WTC11 (cell line): ENCODE data around the gene TMEM200C. TPM values are rescaled to one million over a fixed set of nuclear protein-coding genes. Genes with fewer than 3 reads are reported as not detected.

Experiments
- ATAC-seq: fragments of 200-7000 bp; cut with Tn5 transposase; 2 replicates; pipeline ENCODE4 v1.10.0; 2021; ENCODE audit warnings: mild to moderate bottlenecking, moderate library complexity
- CTCF ChIA-PET: fragments of 300-600 bp; sonication (Branson Sonifier 250); formaldehyde crosslinking; loops from one replicate; lab custom pipeline; 2021; ENCODE audit warnings: antibody characterized with exemption; lab: Charles Lee
- POLR2A ChIA-PET: fragments of 350-600 bp; sonication (Branson Sonifier 250); formaldehyde crosslinking; loops from one replicate; lab custom pipeline; 2021; ENCODE audit warnings: antibody characterized with exemption; lab: Charles Lee
- DNase-seq: peaks from one replicate; pipeline ENCODE4 v3.0.0; 2021; ENCODE audit warnings: low spot score
- H3K27ac Mint-ChIP-seq: 2 replicates; pipeline ENCODE4 v1.8.0; 2021; ENCODE audit warnings: mixed read lengths
- H3K27me3 Mint-ChIP-seq: 2 replicates; pipeline ENCODE4 v1.8.0; 2021; ENCODE audit warnings: low read depth, mild to moderate bottlenecking, moderate library complexity, mixed read lengths
- H3K36me3 Mint-ChIP-seq: 2 replicates; pipeline ENCODE4 v1.8.0; 2021; ENCODE audit warnings: mixed read lengths
- H3K4me1 Mint-ChIP-seq: 2 replicates; pipeline ENCODE4 v1.8.0; 2022; ENCODE audit warnings: mixed read lengths
- H3K4me3 Mint-ChIP-seq: 2 replicates; pipeline ENCODE4 v1.8.0; 2021; ENCODE audit warnings: mild to moderate bottlenecking, moderate library complexity, mixed read lengths
- H3K9me3 Mint-ChIP-seq: 2 replicates; pipeline ENCODE4 v1.8.0; 2021; ENCODE audit warnings: mixed read lengths
- CBFB ChIP-seq: sonication (generic); formaldehyde crosslinking; IDR thresholded peaks from 2 replicates; pipeline ENCODE4 v1.8.1; 2022; ENCODE audit warnings: mild to moderate bottlenecking, low read depth, missing genetic modification reagents
- ELF4 ChIP-seq: sonication (generic); formaldehyde crosslinking; IDR thresholded peaks from 2 replicates; pipeline ENCODE4 v1.8.1; 2022; ENCODE audit warnings: low read depth, mild to moderate bottlenecking, moderate library complexity, missing genetic modification reagents
- ETV6 ChIP-seq: sonication (generic); formaldehyde crosslinking; IDR thresholded peaks from 2 replicates; pipeline ENCODE4 v1.8.1; 2022; ENCODE audit warnings: mild to moderate bottlenecking, missing genetic modification reagents
- FOXJ3 ChIP-seq: sonication (generic); formaldehyde crosslinking; IDR thresholded peaks from 2 replicates; pipeline ENCODE4 v1.9.0; 2021; ENCODE audit warnings: missing genetic modification reagents, mild to moderate bottlenecking, borderline replicate concordance
- GRHL2 ChIP-seq: fragments of 250-450 bp; sonication (Bioruptor Pico); IDR thresholded peaks from 2 replicates; pipeline ENCODE4 v1.8.0; 2022; ENCODE audit warnings: mild to moderate bottlenecking, moderate library complexity; ENCODE audit not compliant: insufficient replicate concordance, severe bottlenecking
- NR1H2 ChIP-seq: sonication (generic); formaldehyde crosslinking; IDR thresholded peaks from 2 replicates; pipeline ENCODE4 v1.9.0; 2021; ENCODE audit warnings: mild to moderate bottlenecking, moderate library complexity, missing genetic modification reagents
- SP1 ChIP-seq: sonication (generic); formaldehyde crosslinking; conservative IDR thresholded peaks from 2 replicates; pipeline ENCODE4 v1.8.1; 2022; ENCODE audit warnings: missing genetic modification reagents
- TEAD4 ChIP-seq: sonication (generic); formaldehyde crosslinking; IDR thresholded peaks from 2 replicates; pipeline ENCODE4 v1.8.0; 2022; ENCODE audit warnings: mild to moderate bottlenecking, missing genetic modification reagents
- total RNA-seq: library from RNA; stranded (reverse); gene quantifications from 3 replicates; pipeline ENCODE4 v1.2.3, GENCODE V29; 2021
- TF ChIP-seq, protein P1 (sequence below): sonication (generic); formaldehyde crosslinking; IDR thresholded peaks from 2 replicates; pipeline ENCODE4 v1.8.0; 2022; ENCODE audit warnings: mild to moderate bottlenecking, missing genetic modification reagents
- TF ChIP-seq, protein P2 (sequence below): fragments of 250-450 bp; sonication (Bioruptor Pico); IDR thresholded peaks from 2 replicates; pipeline ENCODE4 v1.9.0; 2021; ENCODE audit warnings: moderate library complexity, mild to moderate bottlenecking, inconsistent platforms, borderline replicate concordance
- TF ChIP-seq, protein P3 (sequence below): fragments of 250-450 bp; sonication (Bioruptor Pico); IDR thresholded peaks from 2 replicates; pipeline ENCODE4 v1.8.0; 2021; ENCODE audit warnings: mild to moderate bottlenecking
- TF ChIP-seq, protein P4 (sequence below): sonication (generic); formaldehyde crosslinking; IDR thresholded peaks from 2 replicates; pipeline ENCODE4 v1.8.0; 2022; ENCODE audit warnings: mild to moderate bottlenecking, missing genetic modification reagents
- TF ChIP-seq, protein P5 (sequence below): fragments of 250-450 bp; sonication (Bioruptor Pico); conservative IDR thresholded peaks from 2 replicates; pipeline ENCODE4 v1.9.0; 2021; ENCODE audit warnings: mild to moderate bottlenecking
- TF ChIP-seq, protein P6 (sequence below): sonication (generic); formaldehyde crosslinking; IDR thresholded peaks from 2 replicates; pipeline ENCODE4 v1.8.0; 2023; ENCODE audit warnings: missing genetic modification reagents, mild to moderate bottlenecking, borderline replicate concordance
- TF ChIP-seq, protein P7 (sequence below): fragments of 250-450 bp; sonication (Bioruptor Pico); IDR thresholded peaks from 2 replicates; pipeline ENCODE4 v1.9.0; 2021; ENCODE audit warnings: mild to moderate bottlenecking, borderline replicate concordance
- TF ChIP-seq, protein P8 (sequence below): fragments of 200-600 bp; IDR thresholded peaks from 2 replicates; pipeline ENCODE4 v1.8.0; 2022; ENCODE audit warnings: antibody characterized with exemption

Gene TMEM200C
- total RNA-seq, 1 experiment from 2014 or later, result 6.1 TPM

DNA sequence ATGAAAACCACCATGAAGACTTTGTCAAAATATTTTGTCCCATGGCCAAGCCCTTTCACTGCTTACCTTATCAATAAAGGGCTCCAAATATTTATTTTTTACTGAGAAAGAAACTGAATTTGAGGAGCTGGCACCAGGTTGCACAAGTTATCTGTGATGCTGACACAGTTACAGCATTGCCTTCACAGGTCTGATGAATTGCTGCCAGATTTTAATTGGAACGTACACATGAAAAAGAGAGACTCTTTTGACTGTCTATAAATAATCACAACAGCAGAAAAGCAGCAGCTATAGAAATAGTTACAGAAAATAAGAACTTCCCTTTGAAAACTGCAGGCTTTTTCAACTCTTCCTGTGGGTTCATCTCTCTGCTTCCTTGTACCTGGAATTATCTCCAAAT is 23.9 kb downstream of the TMEM200C start (continued):
- TF ChIP-seq, protein P1, sequence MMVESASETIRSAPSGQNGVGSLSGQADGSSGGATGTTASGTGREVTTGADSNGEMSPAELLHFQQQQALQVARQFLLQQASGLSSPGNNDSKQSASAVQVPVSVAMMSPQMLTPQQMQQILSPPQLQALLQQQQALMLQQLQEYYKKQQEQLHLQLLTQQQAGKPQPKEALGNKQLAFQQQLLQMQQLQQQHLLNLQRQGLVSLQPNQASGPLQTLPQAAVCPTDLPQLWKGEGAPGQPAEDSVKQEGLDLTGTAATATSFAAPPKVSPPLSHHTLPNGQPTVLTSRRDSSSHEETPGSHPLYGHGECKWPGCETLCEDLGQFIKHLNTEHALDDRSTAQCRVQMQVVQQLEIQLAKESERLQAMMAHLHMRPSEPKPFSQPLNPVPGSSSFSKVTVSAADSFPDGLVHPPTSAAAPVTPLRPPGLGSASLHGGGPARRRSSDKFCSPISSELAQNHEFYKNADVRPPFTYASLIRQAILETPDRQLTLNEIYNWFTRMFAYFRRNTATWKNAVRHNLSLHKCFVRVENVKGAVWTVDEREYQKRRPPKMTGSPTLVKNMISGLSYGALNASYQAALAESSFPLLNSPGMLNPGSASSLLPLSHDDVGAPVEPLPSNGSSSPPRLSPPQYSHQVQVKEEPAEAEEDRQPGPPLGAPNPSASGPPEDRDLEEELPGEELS, result no peak

DNA sequence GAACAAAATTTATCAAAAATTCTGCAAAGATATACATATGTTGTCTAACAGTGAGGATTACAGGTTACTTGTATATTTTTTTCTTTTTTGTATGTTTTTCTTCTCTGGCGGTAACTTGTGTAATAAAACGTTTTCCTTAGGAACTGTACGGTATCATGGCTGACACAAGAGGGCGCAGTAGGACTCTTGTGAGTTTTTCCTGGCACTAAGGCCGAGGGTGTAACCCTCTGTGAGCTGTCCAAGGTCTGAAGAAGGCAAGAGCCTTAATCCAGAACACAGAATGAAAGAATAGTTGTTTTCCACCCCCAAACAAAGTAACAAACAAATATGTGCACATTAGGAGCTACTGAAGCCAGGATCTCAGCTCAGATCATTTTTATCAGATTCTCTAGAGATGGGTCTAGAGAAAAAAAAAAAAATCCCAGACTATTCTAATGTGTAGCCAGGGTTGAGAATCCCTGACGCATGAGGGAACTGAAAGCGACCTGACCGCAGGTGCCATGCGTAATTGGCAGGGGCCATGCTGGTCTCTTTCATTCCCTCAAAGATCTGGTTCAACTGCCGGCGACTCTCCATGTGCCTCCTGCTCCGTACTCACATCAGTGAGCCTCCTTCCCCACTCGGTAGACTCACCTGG is 27.0 kb downstream of the TMEM200C start:
- ChIA-PET POLR2A (no interaction called here), CTCF (interaction anchor here (0.5 to 1.9 kb wide), 19 partner anchors 21 to 653 kb away, joined by 3 to 8 read pairs (median 3); no protein-coding TSS in a partner anchor)
- Mint-ChIP-seq H3K9me3 (peaks cover 10% of the 10 kb centered on the region), H3K27ac (no peak overlapping the region), H3K4me3 (no peak overlapping the region), H3K36me3 (peaks cover 2% of the 10 kb centered on the region), H3K4me1 (no peaks in the 10 kb centered on the region), H3K27me3 (no peaks in the 10 kb centered on the region; the same call in none of the 2 replicates)
- ATAC-seq, result peak; percentile 94
- peak; percentile 79 for DNase-seq
- TF ChIP-seq SP1 (CRISPR knock-in tag) (no peak), GRHL2 (no peak), ELF4 (CRISPR knock-in tag) (no peak), TEAD4 (0 out of 2 replicates have a peak, but pooled peaks have one; percentile 21), NR1H2 (CRISPR knock-in tag) (no peak), ETV6 (CRISPR knock-in tag) (0 out of 2 replicates have a peak, but pooled peaks have one; percentile 44), FOXJ3 (CRISPR knock-in tag) (no peak), CBFB (CRISPR knock-in tag) (no peak)
- TF ChIP-seq, protein P2, sequence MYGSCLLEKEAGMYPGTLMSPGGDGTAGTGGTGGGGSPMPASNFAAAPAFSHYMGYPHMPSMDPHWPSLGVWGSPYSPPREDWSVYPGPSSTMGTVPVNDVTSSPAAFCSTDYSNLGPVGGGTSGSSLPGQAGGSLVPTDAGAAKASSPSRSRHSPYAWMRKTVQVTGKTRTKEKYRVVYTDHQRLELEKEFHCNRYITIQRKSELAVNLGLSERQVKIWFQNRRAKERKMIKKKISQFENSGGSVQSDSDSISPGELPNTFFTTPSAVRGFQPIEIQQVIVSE, result no peak
- TF ChIP-seq, protein P3, sequence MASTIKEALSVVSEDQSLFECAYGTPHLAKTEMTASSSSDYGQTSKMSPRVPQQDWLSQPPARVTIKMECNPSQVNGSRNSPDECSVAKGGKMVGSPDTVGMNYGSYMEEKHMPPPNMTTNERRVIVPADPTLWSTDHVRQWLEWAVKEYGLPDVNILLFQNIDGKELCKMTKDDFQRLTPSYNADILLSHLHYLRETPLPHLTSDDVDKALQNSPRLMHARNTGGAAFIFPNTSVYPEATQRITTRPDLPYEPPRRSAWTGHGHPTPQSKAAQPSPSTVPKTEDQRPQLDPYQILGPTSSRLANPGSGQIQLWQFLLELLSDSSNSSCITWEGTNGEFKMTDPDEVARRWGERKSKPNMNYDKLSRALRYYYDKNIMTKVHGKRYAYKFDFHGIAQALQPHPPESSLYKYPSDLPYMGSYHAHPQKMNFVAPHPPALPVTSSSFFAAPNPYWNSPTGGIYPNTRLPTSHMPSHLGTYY (CRISPR knock-in tag), result no peak
- TF ChIP-seq, protein P4, sequence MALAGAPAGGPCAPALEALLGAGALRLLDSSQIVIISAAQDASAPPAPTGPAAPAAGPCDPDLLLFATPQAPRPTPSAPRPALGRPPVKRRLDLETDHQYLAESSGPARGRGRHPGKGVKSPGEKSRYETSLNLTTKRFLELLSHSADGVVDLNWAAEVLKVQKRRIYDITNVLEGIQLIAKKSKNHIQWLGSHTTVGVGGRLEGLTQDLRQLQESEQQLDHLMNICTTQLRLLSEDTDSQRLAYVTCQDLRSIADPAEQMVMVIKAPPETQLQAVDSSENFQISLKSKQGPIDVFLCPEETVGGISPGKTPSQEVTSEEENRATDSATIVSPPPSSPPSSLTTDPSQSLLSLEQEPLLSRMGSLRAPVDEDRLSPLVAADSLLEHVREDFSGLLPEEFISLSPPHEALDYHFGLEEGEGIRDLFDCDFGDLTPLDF (CRISPR knock-in tag), result no peak
- TF ChIP-seq, protein P5, sequence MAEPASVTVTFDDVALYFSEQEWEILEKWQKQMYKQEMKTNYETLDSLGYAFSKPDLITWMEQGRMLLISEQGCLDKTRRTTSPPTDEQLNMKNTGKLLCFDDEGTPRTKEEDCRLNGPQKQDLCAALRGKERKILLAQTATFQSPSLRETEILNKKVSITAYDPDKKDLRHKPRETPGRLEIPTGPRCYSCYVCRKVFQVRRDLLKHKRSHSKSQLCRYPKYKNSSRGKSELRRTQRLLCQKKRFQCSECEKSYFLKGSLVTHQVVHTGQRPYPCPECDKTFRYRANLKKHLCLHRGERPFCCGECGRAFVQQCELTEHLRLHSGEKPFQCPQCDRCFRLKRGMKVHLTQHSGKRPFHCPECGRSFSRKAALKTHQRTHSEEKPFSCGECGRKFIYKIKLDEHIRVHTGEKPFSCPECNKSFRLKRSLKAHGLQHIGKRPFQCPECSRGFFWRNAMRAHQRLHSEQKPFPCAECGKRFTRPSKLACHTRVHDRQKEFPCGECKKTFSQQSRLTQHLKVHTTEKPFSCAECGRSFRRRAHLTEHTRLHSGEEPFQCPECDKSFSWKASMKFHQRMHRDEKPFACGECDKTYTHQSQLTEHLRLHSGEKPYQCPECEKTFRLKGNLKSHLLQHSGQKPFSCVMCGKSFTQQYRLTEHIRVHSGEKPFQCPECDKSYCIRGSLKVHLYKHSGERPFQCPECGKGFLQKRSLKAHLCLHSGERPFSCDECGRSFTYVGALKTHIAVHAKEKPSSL (CRISPR knock-in tag), result no peak
- TF ChIP-seq, protein P6, sequence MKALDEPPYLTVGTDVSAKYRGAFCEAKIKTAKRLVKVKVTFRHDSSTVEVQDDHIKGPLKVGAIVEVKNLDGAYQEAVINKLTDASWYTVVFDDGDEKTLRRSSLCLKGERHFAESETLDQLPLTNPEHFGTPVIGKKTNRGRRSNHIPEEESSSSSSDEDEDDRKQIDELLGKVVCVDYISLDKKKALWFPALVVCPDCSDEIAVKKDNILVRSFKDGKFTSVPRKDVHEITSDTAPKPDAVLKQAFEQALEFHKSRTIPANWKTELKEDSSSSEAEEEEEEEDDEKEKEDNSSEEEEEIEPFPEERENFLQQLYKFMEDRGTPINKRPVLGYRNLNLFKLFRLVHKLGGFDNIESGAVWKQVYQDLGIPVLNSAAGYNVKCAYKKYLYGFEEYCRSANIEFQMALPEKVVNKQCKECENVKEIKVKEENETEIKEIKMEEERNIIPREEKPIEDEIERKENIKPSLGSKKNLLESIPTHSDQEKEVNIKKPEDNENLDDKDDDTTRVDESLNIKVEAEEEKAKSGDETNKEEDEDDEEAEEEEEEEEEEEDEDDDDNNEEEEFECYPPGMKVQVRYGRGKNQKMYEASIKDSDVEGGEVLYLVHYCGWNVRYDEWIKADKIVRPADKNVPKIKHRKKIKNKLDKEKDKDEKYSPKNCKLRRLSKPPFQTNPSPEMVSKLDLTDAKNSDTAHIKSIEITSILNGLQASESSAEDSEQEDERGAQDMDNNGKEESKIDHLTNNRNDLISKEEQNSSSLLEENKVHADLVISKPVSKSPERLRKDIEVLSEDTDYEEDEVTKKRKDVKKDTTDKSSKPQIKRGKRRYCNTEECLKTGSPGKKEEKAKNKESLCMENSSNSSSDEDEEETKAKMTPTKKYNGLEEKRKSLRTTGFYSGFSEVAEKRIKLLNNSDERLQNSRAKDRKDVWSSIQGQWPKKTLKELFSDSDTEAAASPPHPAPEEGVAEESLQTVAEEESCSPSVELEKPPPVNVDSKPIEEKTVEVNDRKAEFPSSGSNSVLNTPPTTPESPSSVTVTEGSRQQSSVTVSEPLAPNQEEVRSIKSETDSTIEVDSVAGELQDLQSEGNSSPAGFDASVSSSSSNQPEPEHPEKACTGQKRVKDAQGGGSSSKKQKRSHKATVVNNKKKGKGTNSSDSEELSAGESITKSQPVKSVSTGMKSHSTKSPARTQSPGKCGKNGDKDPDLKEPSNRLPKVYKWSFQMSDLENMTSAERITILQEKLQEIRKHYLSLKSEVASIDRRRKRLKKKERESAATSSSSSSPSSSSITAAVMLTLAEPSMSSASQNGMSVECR (CRISPR knock-in tag), result 0 out of 2 replicates have a peak, but pooled peaks have one; percentile 45
- TF ChIP-seq, protein P7, sequence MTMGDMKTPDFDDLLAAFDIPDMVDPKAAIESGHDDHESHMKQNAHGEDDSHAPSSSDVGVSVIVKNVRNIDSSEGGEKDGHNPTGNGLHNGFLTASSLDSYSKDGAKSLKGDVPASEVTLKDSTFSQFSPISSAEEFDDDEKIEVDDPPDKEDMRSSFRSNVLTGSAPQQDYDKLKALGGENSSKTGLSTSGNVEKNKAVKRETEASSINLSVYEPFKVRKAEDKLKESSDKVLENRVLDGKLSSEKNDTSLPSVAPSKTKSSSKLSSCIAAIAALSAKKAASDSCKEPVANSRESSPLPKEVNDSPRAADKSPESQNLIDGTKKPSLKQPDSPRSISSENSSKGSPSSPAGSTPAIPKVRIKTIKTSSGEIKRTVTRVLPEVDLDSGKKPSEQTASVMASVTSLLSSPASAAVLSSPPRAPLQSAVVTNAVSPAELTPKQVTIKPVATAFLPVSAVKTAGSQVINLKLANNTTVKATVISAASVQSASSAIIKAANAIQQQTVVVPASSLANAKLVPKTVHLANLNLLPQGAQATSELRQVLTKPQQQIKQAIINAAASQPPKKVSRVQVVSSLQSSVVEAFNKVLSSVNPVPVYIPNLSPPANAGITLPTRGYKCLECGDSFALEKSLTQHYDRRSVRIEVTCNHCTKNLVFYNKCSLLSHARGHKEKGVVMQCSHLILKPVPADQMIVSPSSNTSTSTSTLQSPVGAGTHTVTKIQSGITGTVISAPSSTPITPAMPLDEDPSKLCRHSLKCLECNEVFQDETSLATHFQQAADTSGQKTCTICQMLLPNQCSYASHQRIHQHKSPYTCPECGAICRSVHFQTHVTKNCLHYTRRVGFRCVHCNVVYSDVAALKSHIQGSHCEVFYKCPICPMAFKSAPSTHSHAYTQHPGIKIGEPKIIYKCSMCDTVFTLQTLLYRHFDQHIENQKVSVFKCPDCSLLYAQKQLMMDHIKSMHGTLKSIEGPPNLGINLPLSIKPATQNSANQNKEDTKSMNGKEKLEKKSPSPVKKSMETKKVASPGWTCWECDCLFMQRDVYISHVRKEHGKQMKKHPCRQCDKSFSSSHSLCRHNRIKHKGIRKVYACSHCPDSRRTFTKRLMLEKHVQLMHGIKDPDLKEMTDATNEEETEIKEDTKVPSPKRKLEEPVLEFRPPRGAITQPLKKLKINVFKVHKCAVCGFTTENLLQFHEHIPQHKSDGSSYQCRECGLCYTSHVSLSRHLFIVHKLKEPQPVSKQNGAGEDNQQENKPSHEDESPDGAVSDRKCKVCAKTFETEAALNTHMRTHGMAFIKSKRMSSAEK (CRISPR knock-in tag), result no peak
- TF ChIP-seq, protein P8, sequence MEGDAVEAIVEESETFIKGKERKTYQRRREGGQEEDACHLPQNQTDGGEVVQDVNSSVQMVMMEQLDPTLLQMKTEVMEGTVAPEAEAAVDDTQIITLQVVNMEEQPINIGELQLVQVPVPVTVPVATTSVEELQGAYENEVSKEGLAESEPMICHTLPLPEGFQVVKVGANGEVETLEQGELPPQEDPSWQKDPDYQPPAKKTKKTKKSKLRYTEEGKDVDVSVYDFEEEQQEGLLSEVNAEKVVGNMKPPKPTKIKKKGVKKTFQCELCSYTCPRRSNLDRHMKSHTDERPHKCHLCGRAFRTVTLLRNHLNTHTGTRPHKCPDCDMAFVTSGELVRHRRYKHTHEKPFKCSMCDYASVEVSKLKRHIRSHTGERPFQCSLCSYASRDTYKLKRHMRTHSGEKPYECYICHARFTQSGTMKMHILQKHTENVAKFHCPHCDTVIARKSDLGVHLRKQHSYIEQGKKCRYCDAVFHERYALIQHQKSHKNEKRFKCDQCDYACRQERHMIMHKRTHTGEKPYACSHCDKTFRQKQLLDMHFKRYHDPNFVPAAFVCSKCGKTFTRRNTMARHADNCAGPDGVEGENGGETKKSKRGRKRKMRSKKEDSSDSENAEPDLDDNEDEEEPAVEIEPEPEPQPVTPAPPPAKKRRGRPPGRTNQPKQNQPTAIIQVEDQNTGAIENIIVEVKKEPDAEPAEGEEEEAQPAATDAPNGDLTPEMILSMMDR, result peak; percentile 74
